Fibroblast of the aortic adventitia (primary cell): ENCODE measurements around the gene ANKRD13A. TPM values are rescaled to one million over a fixed set of nuclear protein-coding genes. Genes with fewer than 3 reads are reported as not detected.
"Not testable (repeated sequence)": the region's sequence is repeated elsewhere in the genome, so short reads cannot be mapped to it uniquely, and the experiment has no call there.

Experiments used
- DNase-seq: peaks from one replicate; pipeline ENCODE4 v3.0.0-alpha.2; 2010; ENCODE audit warnings: low read depth
- H3K4me3 ChIP-seq: 2 replicates; pipeline ENCODE4 v1.5.1; 2011; ENCODE audit warnings: low read depth, mild to moderate bottlenecking, control low read depth, low read length, moderate library complexity
- total RNA-seq: library from RNA; depleted of rRNA; stranded (reverse); fragments of >200 nt; gene quantifications from 2 replicates; pipeline ENCODE4 v1.2.3, GENCODE V29; 2012; ENCODE audit warnings: low replicate concordance
- TF ChIP-seq, protein P1 (sequence below): IDR thresholded peaks from 2 replicates; pipeline ENCODE4 v1.5.1; 2011; ENCODE audit warnings: mild to moderate bottlenecking, low read length, control low read depth, inconsistent platforms; ENCODE audit not compliant: insufficient read depth

The ANKRD13A gene
- total RNA-seq, 1 donor = 91.5 TPM

DNA sequence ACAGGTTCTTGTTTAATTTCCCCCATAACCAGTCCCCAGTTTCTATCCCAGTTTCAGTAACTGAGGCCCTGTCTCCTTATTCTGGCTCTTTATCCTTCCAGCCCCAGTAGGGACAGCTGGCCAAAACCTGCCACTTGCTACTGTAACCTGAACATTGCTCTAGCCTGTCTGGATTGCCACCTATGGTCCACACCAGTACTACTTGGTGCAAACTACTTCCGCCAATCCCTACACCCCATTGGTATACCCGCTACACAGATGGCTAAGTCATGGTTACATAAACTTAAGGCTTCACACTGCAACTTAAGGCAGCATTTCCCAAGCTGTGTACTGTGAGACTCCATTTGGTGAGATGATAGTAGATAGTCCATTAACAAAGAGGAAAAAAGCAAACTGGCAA is 69.4 kb downstream of the ANKRD13A start:
- no peak for DNase-seq
- no peak overlapping the region for H3K4me3 ChIP-seq
- TF ChIP-seq, protein P1, sequence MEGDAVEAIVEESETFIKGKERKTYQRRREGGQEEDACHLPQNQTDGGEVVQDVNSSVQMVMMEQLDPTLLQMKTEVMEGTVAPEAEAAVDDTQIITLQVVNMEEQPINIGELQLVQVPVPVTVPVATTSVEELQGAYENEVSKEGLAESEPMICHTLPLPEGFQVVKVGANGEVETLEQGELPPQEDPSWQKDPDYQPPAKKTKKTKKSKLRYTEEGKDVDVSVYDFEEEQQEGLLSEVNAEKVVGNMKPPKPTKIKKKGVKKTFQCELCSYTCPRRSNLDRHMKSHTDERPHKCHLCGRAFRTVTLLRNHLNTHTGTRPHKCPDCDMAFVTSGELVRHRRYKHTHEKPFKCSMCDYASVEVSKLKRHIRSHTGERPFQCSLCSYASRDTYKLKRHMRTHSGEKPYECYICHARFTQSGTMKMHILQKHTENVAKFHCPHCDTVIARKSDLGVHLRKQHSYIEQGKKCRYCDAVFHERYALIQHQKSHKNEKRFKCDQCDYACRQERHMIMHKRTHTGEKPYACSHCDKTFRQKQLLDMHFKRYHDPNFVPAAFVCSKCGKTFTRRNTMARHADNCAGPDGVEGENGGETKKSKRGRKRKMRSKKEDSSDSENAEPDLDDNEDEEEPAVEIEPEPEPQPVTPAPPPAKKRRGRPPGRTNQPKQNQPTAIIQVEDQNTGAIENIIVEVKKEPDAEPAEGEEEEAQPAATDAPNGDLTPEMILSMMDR = no peak

DNA sequence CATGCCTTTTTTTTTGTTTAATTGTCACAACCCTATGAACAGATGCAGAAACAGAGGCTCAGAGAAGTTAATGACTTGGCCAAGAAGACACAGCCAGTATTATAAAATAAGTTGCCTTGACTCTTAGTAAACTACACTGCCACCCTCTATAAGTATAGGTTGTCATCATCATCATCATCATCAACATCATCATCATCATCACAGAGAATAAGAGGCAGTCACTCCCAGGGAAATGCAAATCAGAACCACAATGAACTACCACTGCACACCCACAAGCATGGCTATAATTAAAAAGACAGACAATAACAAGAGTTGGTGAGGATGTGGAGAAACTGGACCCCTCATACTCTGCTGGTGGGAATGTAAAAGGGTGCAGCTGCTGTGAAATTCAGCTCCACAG is 72.3 kb downstream of the ANKRD13A start:
- TF ChIP-seq, protein P1 = no peak
- no peak overlapping the region for H3K4me3 ChIP-seq
- no peak for DNase-seq

DNA sequence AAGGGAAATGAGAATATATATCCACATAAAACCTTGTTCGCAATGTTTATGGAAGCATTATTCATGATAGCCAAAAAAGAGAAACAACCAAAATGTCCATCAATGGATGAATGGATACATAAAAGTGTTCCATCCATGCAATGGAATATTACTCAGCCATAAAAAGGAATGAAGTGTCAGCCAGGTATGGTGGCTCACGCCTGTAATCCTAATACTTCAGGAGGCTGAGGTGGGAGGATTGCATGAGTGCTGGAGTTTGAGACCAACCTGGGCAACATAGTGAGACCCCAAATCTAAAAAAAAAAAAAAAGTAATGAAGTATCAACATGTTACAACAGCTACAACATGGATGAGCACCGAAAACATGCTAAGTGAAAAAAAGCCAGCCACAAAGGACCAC is 72.7 kb downstream of the ANKRD13A start:
- TF ChIP-seq, protein P1 = no peak

DNA sequence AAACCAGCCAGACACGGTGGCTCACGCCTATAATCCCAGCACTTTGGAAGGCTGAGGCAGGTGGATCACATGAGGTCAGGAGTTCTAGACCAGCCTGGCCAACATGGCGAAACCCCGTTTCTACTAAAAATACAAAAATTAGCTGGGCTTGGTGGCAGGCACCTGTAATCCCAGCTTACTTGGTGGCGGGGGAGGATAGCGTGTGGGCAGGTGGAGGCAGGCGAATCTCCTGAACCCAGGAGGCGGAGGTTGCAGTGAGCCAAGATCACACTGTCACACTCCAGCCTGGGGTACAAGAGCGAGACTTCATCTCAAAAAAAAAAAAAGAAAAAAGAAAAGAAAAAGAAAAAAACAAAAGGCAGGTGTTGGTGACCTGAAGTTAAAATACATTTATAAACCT is 73.4 kb downstream of the ANKRD13A start:
- not testable (repeated sequence) for H3K4me3 ChIP-seq, DNase-seq

More for the DNA sequence above, 72.7 kb downstream of the ANKRD13A start:
- H3K4me3 ChIP-seq = no peak overlapping the region
- DNase-seq = no peak

DNA sequence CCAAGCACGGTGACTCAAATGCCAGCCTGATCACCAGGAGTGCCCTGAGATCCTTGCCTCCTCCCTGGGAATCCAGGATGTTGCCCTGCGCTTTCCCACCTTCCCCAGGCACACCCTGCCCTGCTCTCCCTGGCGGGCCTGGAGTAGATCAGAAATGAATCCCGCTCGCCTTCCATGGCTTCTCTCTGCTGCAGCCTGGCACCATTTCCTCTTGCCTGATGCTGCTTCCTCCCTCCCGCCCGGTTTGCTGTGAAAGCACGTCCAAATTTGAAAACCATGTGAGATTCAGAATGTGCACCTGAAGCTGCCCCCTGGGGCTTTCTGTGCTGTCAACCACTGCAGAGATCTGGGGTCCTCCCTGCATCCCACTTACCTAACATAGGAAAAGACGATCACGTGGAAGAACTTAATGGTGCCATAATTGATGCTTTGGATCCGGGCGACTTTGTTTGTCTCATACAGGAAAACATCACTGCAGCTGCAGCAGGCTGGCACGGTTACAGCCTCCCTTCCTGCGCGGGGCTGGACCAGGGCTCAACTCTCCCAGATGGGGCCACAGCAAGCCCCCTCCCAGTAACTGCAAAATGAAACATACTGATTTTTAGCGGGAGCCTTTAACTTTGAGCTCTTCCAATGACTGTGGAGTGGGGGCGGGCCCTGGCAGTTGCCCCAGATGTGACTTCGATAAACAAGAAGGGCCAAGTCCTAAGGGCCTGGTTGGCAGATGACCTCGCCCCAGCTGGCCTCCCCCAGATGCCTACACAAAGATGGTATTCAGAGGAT is 74.0 kb downstream of the ANKRD13A start:
- H3K4me3 ChIP-seq = peak overlapping the region; percentile 61
- TF ChIP-seq, protein P1 = no peak
- no peak for DNase-seq

- DNase-seq = no peak
- TF ChIP-seq, protein P1 = no peak
- no peak overlapping the region for H3K4me3 ChIP-seq
These were observed 74.9 kb downstream of the ANKRD13A start for GRCh38 chr12:110074089-110074488.

DNA sequence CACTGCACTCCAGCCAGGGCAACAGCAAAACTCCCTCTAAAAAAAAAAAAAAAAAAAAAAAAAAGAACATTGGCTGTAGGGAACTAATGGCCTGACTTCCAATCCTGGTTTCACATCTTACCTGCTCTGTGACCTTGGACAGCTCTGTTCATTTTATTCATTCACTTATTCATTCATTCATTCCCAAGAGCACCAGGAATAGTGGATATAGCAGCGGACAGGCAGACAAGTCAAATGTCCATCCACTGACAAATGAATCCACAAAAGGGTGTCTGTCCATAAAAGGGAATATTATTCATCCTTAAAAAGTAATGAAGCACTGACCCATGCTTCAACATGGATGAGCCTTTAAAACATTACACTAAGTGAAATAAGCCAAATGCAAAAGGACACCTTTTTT is 76.7 kb downstream of the ANKRD13A start:
- TF ChIP-seq, protein P1 = no peak
- DNase-seq = no peak

More for the DNA sequence above, 76.7 kb downstream of the ANKRD13A start:
- no peak overlapping the region for H3K4me3 ChIP-seq
